Measurements from ENCODE around the gene SERPINA1.
"Not testable (repeated sequence)": the region's sequence is repeated elsewhere in the genome, so short reads cannot be mapped to it uniquely, and the experiment has no call there.

The SERPINA1 gene

GRCh38 chr14:94369766-94370523 is 18.5 kb downstream of the SERPINA1 start:
- DNase-seq (ENCODE audit: low spot score): not testable (repeated sequence)

GRCh38 chr14:94368956-94369355 is 19.4 kb downstream of the SERPINA1 start:
- no peak for DNase-seq (ENCODE audit: low spot score)

- no peak for DNase-seq (ENCODE audit: low spot score)
Observed at GRCh38 chr14:94368243-94368590, 20.2 kb downstream of the SERPINA1 start.

GRCh38 chr14:94367347-94368242 is 20.8 kb downstream of the SERPINA1 start:
- no peak for DNase-seq (ENCODE audit: low spot score)

GRCh38 chr14:94366146-94366915 is 22.1 kb downstream of the SERPINA1 start, which contains the start of gene SERPINA2:
TSS of gene SERPINA2 (minus strand) at chr14:94366698.
- no peak for DNase-seq (ENCODE audit: low spot score)

GRCh38 chr14:94365624-94366023 is 22.8 kb downstream of the SERPINA1 start:
- no peak for DNase-seq (ENCODE audit: low spot score)

- DNase-seq (ENCODE audit: low spot score): no peak
Observed at GRCh38 chr14:94364964-94365363, 23.4 kb downstream of the SERPINA1 start.

- DNase-seq (ENCODE audit: low spot score): no peak
Observed at GRCh38 chr14:94364037-94364436, 24.4 kb downstream of the SERPINA1 start.

- DNase-seq (ENCODE audit: low spot score): no peak
Observed at GRCh38 chr14:94363151-94363624, 25.2 kb downstream of the SERPINA1 start.

- DNase-seq (ENCODE audit: low spot score): no peak
Observed at GRCh38 chr14:94362614-94363133, 25.7 kb downstream of the SERPINA1 start.

GRCh38 chr14:94361682-94362081 is 26.7 kb downstream of the SERPINA1 start:
- DNase-seq (ENCODE audit: low spot score): no peak

GRCh38 chr14:94360945-94361565 is 27.3 kb downstream of the SERPINA1 start:
- no peak for DNase-seq (ENCODE audit: low spot score)

- DNase-seq (ENCODE audit: low spot score): no peak
Observed at GRCh38 chr14:94357166-94357565, 31.2 kb downstream of the SERPINA1 start.

GRCh38 chr14:94356379-94357056 is 31.9 kb downstream of the SERPINA1 start:
- DNase-seq (ENCODE audit: low spot score): no peak

GRCh38 chr14:94355191-94355794 is 33.1 kb downstream of the SERPINA1 start:
- no peak for DNase-seq (ENCODE audit: low spot score)

GRCh38 chr14:94354638-94355185 is 33.7 kb downstream of the SERPINA1 start:
- DNase-seq (ENCODE audit: low spot score): no peak

- not testable (repeated sequence) for DNase-seq (ENCODE audit: low spot score)
Observed at GRCh38 chr14:94354190-94354589, 34.2 kb downstream of the SERPINA1 start.

- DNase-seq (ENCODE audit: low spot score): no peak
Observed at GRCh38 chr14:94349276-94349675, 39.1 kb downstream of the SERPINA1 start.

GRCh38 chr14:94348836-94349235 is 39.6 kb downstream of the SERPINA1 start:
- no peak for DNase-seq (ENCODE audit: low spot score)

GRCh38 chr14:94346841-94347240 is 41.6 kb downstream of the SERPINA1 start:
- DNase-seq (ENCODE audit: low spot score): no peak

Data from cerebellar cortex (tissue), 1 donor.